ENCODE measurements around the gene NR0B2. TPM values are rescaled to one million over a fixed set of nuclear protein-coding genes. Genes with fewer than 3 reads are reported as not detected.

NR0B2 gene
- total RNA-seq, 2 donors from 2014 or later = not detected

GRCh38 chr1:26861889-26862378 lies 51.8 kb downstream of the NR0B2 start:
- intact Hi-C loops (cut with DNase I) = loop anchor here in 1 of 2 donors (10.0 kb wide), 1 partner anchor 1203 kb away; no protein-coding TSS in a partner anchor
- DNase-seq (ENCODE audit: low spot score) = no peak

Other genes starting within 250 kb of the NR0B2 start
- 10 to 100 TPM; 48.1 to 48.6 TPM for gene ARID1A, start 218.0 kb downstream of the NR0B2 start, total RNA-seq
- gene PIGV, start 126.0 kb downstream of the NR0B2 start, total RNA-seq = 1 to 10 TPM; 6.3 to 7.9 TPM
- gene ZDHHC18, start 87.3 kb downstream of the NR0B2 start, total RNA-seq = 10 to 100 TPM; 17.4 to 17.7 TPM
- gene SFN, start 50.8 kb downstream of the NR0B2 start, total RNA-seq = 1 to 10 TPM; 1.2 to 6.7 TPM
- 10 to 100 TPM; 17.7 to 19.4 TPM for gene GPN2, start 23.7 kb downstream of the NR0B2 start, total RNA-seq
- gene GPATCH3, start 13.5 kb downstream of the NR0B2 start, total RNA-seq = 1 to 10 TPM; 7.1 to 9.2 TPM
- 10 to 100 TPM; 43.0 to 48.4 TPM for gene NUDC, start 7.8 kb upstream of the NR0B2 start, total RNA-seq
- not detected for gene KDF1, start 46.5 kb upstream of the NR0B2 start, total RNA-seq
- 10 to 100 TPM; 10.7 to 13.2 TPM for gene TRNP1, start 79.7 kb upstream of the NR0B2 start, total RNA-seq
- gene TENT5B, start 98.9 kb upstream of the NR0B2 start, total RNA-seq = 10 to 100 TPM; 41.2 to 43.7 TPM
- gene SLC9A1, start 241.2 kb upstream of the NR0B2 start, total RNA-seq = 10 to 100 TPM; 19.0 to 25.3 TPM